Mesothelial cell of epicardium (in vitro differentiated cells): ENCODE results near the gene HLX. TPM values are rescaled to one million over a fixed set of nuclear protein-coding genes. Genes with fewer than 3 reads are reported as not detected.

Experiments used
- DNase-seq, 2 experiments: peaks; one replicate each; pipeline ENCODE4 v3.0.0; 2021; ENCODE audit warnings: low spot score in 2 of 2; ENCODE audit not compliant: unreplicated experiment in 2 of 2
- H3K27ac Mint-ChIP-seq: 2 replicates; pipeline ENCODE4 v1.8.0; 2021; ENCODE audit warnings: mixed read lengths
- H3K27me3 Mint-ChIP-seq: 2 replicates; pipeline ENCODE4 v1.8.0; 2021; ENCODE audit warnings: low read depth, mixed read lengths
- H3K36me3 Mint-ChIP-seq: 2 replicates; pipeline ENCODE4 v1.8.0; 2021; ENCODE audit warnings: mixed read lengths
- H3K4me1 Mint-ChIP-seq: 2 replicates; pipeline ENCODE4 v1.8.0; 2021; ENCODE audit warnings: mixed read lengths
- H3K4me3 Mint-ChIP-seq: 2 replicates; pipeline ENCODE4 v1.8.0; 2021; ENCODE audit warnings: mild to moderate bottlenecking, moderate library complexity, mixed read lengths
- H3K9me3 Mint-ChIP-seq: 2 replicates; pipeline ENCODE4 v1.8.0; 2021; ENCODE audit warnings: mixed read lengths
- CTCF ChIP-seq: fragments of 200-600 bp; sonication (generic); IDR thresholded peaks from one replicate; pipeline ENCODE4 v1.5.0; 2021; ENCODE audit warnings: antibody characterized with exemption; ENCODE audit not compliant: unreplicated experiment
- total RNA-seq: library from RNA; stranded (reverse); gene quantifications from 3 replicates; pipeline ENCODE4 v1.2.1, GENCODE V29; 2021

The HLX gene
- total RNA-seq, 1 donor from 2014 or later, result 1.3 TPM

GRCh38 chr1:220905650-220906560 lies 26.7 kb downstream of the HLX start:
- H3K4me3 Mint-ChIP-seq, result no peak overlapping the region
- H3K27ac Mint-ChIP-seq, result no peak overlapping the region
- H3K36me3 Mint-ChIP-seq, result no peaks in the 10 kb centered on the region
- peaks cover 91% of the 10 kb centered on the region for H3K27me3 Mint-ChIP-seq
- peaks cover 18% of the 10 kb centered on the region for H3K4me1 Mint-ChIP-seq
- TF ChIP-seq CTCF, result no peak
- peaks cover 2% of the 10 kb centered on the region for H3K9me3 Mint-ChIP-seq
- no peak for DNase-seq

GRCh38 chr1:220906561-220907334 lies 27.5 kb downstream of the HLX start:
- DNase-seq, result no peak
- H3K4me3 Mint-ChIP-seq, result no peak overlapping the region

GRCh38 chr1:220908757-220909156 lies 29.5 kb downstream of the HLX start:
- Mint-ChIP-seq H3K4me1 (peaks cover 18% of the 10 kb centered on the region), H3K27ac (no peak overlapping the region), H3K4me3 (no peak overlapping the region), H3K36me3 (no peaks in the 10 kb centered on the region), H3K27me3 (peaks cover 86% of the 10 kb centered on the region), H3K9me3 (no peaks in the 10 kb centered on the region)
- no peak for DNase-seq
- TF ChIP-seq CTCF, result peak; percentile 49

More at GRCh38 chr1:220906561-220907334, 27.5 kb downstream of the HLX start:
- Mint-ChIP-seq H3K27me3 (peaks cover 91% of the 10 kb centered on the region), H3K4me1 (peaks cover 18% of the 10 kb centered on the region), H3K27ac (no peak overlapping the region), H3K9me3 (no peaks in the 10 kb centered on the region), H3K36me3 (no peaks in the 10 kb centered on the region)
- no peak for TF ChIP-seq CTCF

GRCh38 chr1:220910021-220910420 lies 30.8 kb downstream of the HLX start:
- H3K27me3 Mint-ChIP-seq, result peaks cover 87% of the 10 kb centered on the region
- no peak for DNase-seq
- peaks cover 20% of the 10 kb centered on the region for H3K4me1 Mint-ChIP-seq
- no peak overlapping the region for H3K4me3 Mint-ChIP-seq
- H3K27ac Mint-ChIP-seq, result no peak overlapping the region
- no peak for TF ChIP-seq CTCF
- no peaks in the 10 kb centered on the region for H3K36me3 Mint-ChIP-seq
- no peaks in the 10 kb centered on the region for H3K9me3 Mint-ChIP-seq

GRCh38 chr1:220914283-220915116 lies 35.3 kb downstream of the HLX start:
- peaks cover 5% of the 10 kb centered on the region for H3K4me1 Mint-ChIP-seq
- peaks cover 85% of the 10 kb centered on the region for H3K27me3 Mint-ChIP-seq
- H3K9me3 Mint-ChIP-seq, result no peaks in the 10 kb centered on the region
- H3K27ac Mint-ChIP-seq, result no peak overlapping the region
- H3K4me3 Mint-ChIP-seq, result no peak overlapping the region
- H3K36me3 Mint-ChIP-seq, result no peaks in the 10 kb centered on the region
- no peak for TF ChIP-seq CTCF
- no peak for DNase-seq
